SJSA1 (cell line): ENCODE data around the gene DBN1. TPM values are rescaled to one million over a fixed set of nuclear protein-coding genes. Genes with fewer than 3 reads are reported as not detected.

Experiments used
- DNase-seq, 2 experiments: peaks; one replicate each; pipeline ENCODE4 v3.0.0-alpha.2; 2015 to 2020; ENCODE audit warnings: low spot score in 2 of 2, low read depth in 1 of 2
- H3K27ac ChIP-seq: fragments of 250-450 bp; sonication (Bioruptor Pico); 2 replicates; pipeline ENCODE4 v1.5.1; 2020; ENCODE audit warnings: mild to moderate bottlenecking, moderate library complexity
- H3K27me3 ChIP-seq: fragments of 250-450 bp; sonication (Bioruptor Pico); replicated peaks from 2 replicates; pipeline ENCODE4 v1.5.1; 2020; ENCODE audit warnings: mild to moderate bottlenecking, moderate library complexity
- H3K36me3 ChIP-seq: fragments of 250-450 bp; sonication (Bioruptor Pico); 2 replicates; pipeline ENCODE4 v1.5.1; 2020; ENCODE audit warnings: mild to moderate bottlenecking
- H3K4me1 ChIP-seq: fragments of 250-450 bp; sonication (Bioruptor Pico); replicated peaks from 2 replicates; pipeline ENCODE4 v1.6.1; 2021; ENCODE audit warnings: mild to moderate bottlenecking
- H3K4me3 ChIP-seq: fragments of 250-450 bp; sonication (Bioruptor Pico); 2 replicates; pipeline ENCODE4 v1.5.1; 2020; ENCODE audit warnings: mild to moderate bottlenecking
- H3K9me3 ChIP-seq: fragments of 250-450 bp; sonication (Bioruptor Pico); replicated peaks from 2 replicates; pipeline ENCODE4 v1.5.1; 2020; ENCODE audit warnings: mild to moderate bottlenecking
- total RNA-seq: library from RNA; depleted of rRNA; stranded (reverse); fragments of >200 nt; shearing (Covaris generic); gene quantifications from 2 replicates; pipeline ENCODE4 v1.2.3, GENCODE V29; 2014; rRNA removed

DBN1 gene
- total RNA-seq, 1 experiment from 2014 or later = 147 TPM

DNA sequence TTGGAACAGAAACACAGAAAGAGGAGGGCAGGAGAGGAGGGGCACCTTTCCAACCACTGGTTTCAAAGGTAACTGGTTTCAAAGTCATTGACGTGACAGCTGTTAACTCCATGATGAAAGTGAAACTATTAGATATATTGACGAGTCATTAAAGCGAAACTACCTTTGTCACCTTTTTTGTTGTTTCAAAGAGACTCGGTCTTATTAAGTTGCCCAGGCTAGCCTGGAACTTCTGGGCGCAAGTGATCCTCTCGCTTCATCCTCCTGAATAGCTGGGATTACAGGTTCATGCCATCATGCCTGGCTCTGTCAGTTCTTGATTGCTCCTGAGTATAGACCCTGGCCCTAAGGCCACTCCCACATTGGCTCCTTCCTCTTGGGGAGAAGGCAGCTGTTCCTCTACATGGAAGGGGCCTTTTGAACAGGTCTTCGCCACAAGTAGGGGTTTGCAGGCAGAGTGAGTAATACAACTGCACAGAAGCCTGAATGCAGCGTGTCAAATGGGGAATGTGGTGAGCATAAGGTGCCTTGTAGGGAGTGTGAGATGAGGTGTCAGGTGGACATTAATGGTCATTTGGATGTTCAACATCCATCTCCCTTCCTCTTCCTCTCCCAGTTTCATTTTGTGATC, 60.7 kb downstream of the DBN1 start:
- H3K27me3 ChIP-seq = no peaks in the 10 kb centered on the region; the same call in 1 of the 2 replicates
- H3K36me3 ChIP-seq = no peaks in the 10 kb centered on the region
- H3K4me3 ChIP-seq = no peak overlapping the region
- no peak overlapping the region for H3K27ac ChIP-seq
- no peaks in the 10 kb centered on the region for H3K4me1 ChIP-seq
- DNase-seq = no peak
- no peaks in the 10 kb centered on the region for H3K9me3 ChIP-seq

DNA sequence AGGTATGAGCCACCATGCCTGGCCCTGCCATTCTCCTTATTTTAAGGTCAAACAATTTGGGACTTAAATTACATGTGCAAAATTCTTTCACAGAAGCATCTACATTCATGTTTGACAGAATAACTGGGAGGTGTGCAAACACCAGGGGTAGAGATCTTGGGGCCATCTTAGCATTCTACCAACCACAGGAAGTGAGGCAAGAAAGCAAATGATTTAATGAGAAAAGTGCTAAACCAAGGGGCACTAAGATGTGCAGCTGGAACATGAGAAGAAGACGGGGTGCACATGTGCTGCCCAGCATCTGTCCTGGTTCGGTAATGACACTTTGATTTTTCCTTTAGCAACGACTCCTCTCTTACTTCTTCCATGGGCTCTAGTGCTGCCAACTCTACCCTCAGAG, 62.9 kb downstream of the DBN1 start:
- Histone ChIP-seq H3K27me3 (peaks cover 2% of the 10 kb centered on the region; the same call in 1 of the 2 replicates), H3K27ac (no peak overlapping the region), H3K4me1 (no peaks in the 10 kb centered on the region), H3K4me3 (no peak overlapping the region), H3K36me3 (no peaks in the 10 kb centered on the region), H3K9me3 (no peaks in the 10 kb centered on the region)
- no peak for DNase-seq

DNA sequence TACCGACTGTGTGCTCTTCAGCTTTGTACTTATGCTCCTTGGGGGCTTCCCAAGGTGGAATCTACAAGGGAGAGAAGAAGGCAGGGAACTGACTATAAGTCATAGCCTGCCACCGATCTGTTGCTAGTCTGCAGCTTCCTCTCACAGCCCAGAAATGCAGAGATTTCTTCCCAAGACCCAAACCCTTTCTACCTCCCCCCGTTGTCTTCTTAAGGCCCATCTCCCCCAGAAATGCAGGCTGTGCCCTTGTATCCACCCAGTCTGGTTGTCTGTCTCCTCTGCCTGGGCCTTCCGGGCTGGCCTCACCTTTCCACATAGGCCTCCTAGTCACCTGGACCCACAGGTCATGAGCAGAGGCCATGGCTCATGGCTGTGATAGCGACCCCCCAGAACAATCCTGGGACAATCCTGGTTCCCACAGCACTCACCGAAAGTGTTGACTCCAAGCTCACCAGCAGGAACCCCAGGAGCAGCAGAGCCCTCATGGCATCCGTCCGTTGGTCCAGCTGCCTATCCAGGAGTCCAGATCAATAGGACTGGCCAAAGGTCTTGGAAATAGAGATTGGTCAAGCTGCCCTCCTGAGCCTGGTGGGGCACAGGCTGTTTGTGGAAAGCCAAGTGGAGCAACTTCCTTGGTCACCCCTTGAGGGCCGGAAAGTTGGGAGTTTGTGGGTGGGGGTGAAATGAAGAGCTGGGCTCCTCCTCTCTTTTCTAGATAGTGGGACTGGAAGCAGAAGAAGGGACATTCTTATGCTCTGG, 64.2 kb downstream of the DBN1 start, which contains the start of gene F12:
F12 (minus strand) TSS at position 522 of the 759 bp plus-strand sequence; CDS start at position 485, 37 bp downstream.
- Histone ChIP-seq H3K4me1 (peaks cover 5% of the 10 kb centered on the region), H3K27me3 (peaks cover 2% of the 10 kb centered on the region; the same call in 1 of the 2 replicates), H3K36me3 (no peaks in the 10 kb centered on the region), H3K4me3 (no peak within 1 kb of the TSS), H3K9me3 (no peaks in the 10 kb centered on the region), H3K27ac (no peak within 1 kb of the TSS)
- no peak for DNase-seq

Other genes with a start within 250 kb of the DBN1 start
- gene RAB24, start 169.9 kb downstream of the DBN1 start, total RNA-seq = 37.6 and 56.2 TPM in 2 replicates
- gene PRELID1, start 169.8 kb downstream of the DBN1 start, total RNA-seq = 456 and 457 TPM in 2 replicates
- gene MXD3, start 161.7 kb downstream of the DBN1 start, total RNA-seq = 121 and 296 TPM in 2 replicates
- 360 and 397 TPM in 2 replicates for gene LMAN2, start 122.0 kb downstream of the DBN1 start, total RNA-seq
- 1.6 TPM in 1 of 2 replicates, not detected in the other for gene RGS14, start 115.7 kb downstream of the DBN1 start, total RNA-seq
- gene SLC34A1, start 89.2 kb downstream of the DBN1 start, total RNA-seq = not detected in 2 replicates
- gene PFN3, start 73.0 kb downstream of the DBN1 start, total RNA-seq = not detected in 2 replicates
- 0.74 and 3.9 TPM in 2 replicates for gene F12, start 64.1 kb downstream of the DBN1 start, total RNA-seq
- gene GRK6, start 47.0 kb downstream of the DBN1 start, total RNA-seq = 103 and 113 TPM in 2 replicates
- 7.4 and 12.6 TPM in 2 replicates for gene PRR7, start 26.8 kb downstream of the DBN1 start, total RNA-seq
- gene PDLIM7, start 24.0 kb upstream of the DBN1 start, total RNA-seq = 175 and 274 TPM in 2 replicates
- gene DOK3, start 36.2 kb upstream of the DBN1 start, total RNA-seq = 1.8 and 4.2 TPM in 2 replicates
- gene DDX41, start 43.3 kb upstream of the DBN1 start, total RNA-seq = 131 and 150 TPM in 2 replicates
- 24.9 and 29.9 TPM in 2 replicates for gene FAM193B, start 80.9 kb upstream of the DBN1 start, total RNA-seq
- gene TMED9, start 118.6 kb upstream of the DBN1 start, total RNA-seq = 141 and 148 TPM in 2 replicates
- gene B4GALT7, start 126.5 kb upstream of the DBN1 start, total RNA-seq = 37.9 and 53.0 TPM in 2 replicates